Islet of Langerhans (tissue), 1 donor: ENCODE data around the gene FBN2.
A peak's percentile ranks its signal among the peaks of the same experiment; 100 is the strongest.
"Not testable (repeated sequence)": the region's sequence is repeated elsewhere in the genome, so short reads cannot be mapped to it uniquely, and the experiment has no call there.

Source experiments
- FAIRE-seq: peaks from one replicate; lab custom pipeline; 2011; peaks lifted over from hg19 to GRCh38; lab: Jason Lieb, UNC

Gene FBN2

GRCh38 chr5:128534726-128535125 is 3.3 kb downstream of the FBN2 start:
- no peak for FAIRE-seq

- no peak for FAIRE-seq
Observed at GRCh38 chr5:128532776-128533175, 5.3 kb downstream of the FBN2 start.

- no peak for FAIRE-seq
Observed at GRCh38 chr5:128532127-128532526, 5.9 kb downstream of the FBN2 start.

GRCh38 chr5:128528637-128529255 is 9.3 kb downstream of the FBN2 start:
- no peak for FAIRE-seq

DNA sequence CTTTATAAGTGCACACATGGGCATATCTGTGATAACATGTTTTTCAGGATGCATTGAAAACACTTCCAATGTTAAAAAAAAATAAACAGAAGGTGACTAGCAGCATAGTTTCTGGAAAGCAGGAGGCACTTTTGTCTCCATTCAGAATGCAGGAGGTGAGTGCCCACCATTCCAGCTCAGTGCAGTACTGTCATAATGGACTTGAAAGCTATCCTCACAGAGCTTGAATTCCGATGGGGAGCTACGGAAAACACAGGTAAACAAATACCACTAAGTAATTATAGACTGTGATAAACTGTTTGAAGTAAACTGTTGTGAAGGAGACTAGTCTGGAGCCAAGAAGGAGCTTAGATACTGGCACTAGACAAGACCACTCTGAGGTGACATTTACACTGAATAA is 9.9 kb downstream of the FBN2 start:
- no peak for FAIRE-seq

DNA sequence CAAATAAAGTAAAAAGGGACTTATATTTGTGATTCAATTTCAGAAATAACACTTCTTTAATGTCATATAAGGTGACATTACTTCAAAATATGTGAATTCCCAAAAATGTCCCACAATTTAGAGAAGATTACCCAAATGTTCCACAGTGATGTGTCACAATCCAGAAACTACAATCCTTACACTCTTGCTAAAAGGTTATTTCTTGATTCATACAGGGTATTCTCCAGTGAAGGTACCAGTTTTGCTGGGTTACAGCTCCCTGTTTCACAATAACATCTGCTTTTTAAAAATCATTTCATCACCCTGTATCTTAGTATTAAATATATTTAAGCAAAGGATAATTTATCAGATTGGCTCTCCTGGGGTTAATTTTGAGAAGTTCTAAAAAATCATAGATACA is 11.0 kb downstream of the FBN2 start:
- no peak for FAIRE-seq

GRCh38 chr5:128522336-128522735 is 15.7 kb downstream of the FBN2 start:
- FAIRE-seq: no peak

GRCh38 chr5:128519827-128520226 is 18.2 kb downstream of the FBN2 start:
- FAIRE-seq: no peak

DNA sequence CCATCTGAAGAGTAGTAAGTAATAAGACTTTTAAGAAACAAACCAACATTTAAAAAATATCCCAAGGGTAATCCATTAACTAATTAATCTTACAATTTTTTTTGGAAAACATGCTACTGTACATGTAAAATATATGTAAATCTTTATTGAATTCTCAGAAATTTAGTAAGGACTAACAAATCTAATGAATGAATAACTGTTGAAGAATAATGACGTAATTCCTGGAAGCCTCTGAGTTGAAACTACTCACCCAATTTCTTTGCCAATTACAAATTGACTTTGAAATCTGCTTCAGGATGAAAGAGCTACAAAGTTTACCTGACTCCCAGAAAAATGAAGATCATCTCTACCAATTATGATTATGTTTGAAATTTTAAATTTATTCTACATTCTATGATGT is 21.1 kb downstream of the FBN2 start:
- FAIRE-seq: no peak

- no peak for FAIRE-seq
Observed at GRCh38 chr5:128513806-128514205, 24.2 kb downstream of the FBN2 start.

DNA sequence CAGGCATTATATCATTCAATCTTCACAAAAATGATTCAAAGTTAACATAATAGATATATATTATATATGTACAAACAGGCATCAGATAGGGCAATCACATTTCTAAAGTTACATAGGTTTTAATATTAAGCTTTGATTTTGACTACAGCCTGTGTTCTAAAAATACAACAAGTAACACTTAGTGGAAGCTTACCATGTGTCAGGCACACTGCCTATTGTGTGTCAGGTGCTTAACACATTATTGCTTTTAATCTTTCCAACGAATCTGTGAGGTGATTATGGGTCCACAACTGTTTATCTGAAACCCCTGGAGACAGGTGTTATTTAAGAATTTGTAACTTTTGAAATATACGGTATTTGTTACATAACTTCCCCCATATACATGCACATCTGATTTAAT is 25.2 kb downstream of the FBN2 start:
- FAIRE-seq: no peak

- no peak for FAIRE-seq
Observed at GRCh38 chr5:128506643-128507042, 31.4 kb downstream of the FBN2 start.

GRCh38 chr5:128503727-128504126 is 34.3 kb downstream of the FBN2 start:
- not testable (repeated sequence) for FAIRE-seq

GRCh38 chr5:128498844-128499455 is 39.1 kb downstream of the FBN2 start:
- peak; percentile 71 for FAIRE-seq

GRCh38 chr5:128494516-128494915 is 43.5 kb downstream of the FBN2 start:
- no peak for FAIRE-seq

DNA sequence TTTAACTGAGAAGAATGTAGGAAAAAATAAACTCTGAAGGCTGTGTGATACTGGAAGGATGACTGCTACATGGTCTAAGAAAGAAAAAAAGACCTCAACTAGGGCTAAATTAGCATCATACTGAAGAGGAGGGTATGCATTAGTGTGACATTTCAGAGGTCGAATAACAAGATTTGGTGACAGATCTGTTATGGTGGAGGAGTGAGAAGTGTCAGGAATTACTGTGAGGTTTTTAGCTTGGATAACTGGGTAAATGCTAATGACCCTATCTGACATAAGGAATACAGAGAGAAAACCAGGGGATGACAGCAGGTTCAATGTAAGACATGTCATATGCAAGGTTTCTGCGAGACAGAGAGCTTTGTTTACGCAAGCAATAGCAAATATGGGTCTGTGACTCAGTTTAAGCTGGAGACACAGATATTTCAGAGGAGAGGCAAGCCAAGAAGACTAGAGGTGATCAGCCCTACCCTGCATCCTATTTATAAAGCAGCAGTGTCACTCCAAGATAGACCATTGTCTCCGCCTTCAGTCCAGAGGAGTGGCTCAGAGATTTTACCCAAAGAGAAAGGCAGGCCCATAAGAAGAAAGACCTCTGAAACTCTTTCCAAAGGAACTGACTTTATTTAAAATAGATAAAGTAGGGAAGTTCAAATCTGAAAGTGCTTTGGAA is 44.3 kb downstream of the FBN2 start:
- no peak for FAIRE-seq

GRCh38 chr5:128491291-128491690 is 46.8 kb downstream of the FBN2 start:
- FAIRE-seq: no peak

GRCh38 chr5:128490761-128491160 is 47.3 kb downstream of the FBN2 start:
- no peak for FAIRE-seq

DNA sequence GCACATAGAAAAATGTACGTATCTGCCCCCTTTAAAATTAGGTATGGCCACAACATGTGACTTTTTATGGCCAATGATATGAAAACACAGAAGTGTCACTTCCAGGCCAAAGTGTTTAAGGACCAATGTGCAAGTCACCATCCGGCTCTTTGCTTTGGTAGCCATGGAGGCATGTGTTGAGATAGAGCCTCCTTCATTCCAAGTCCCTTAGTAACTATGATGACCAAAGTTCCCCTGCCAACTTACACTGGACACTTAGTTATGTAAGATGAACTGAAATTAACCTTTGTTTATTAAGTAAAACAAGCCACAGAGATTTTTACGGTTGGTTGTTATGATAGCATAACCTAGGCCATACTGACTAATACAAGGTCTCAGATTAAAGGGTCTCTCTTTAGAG is 51.0 kb downstream of the FBN2 start:
- FAIRE-seq: no peak

DNA sequence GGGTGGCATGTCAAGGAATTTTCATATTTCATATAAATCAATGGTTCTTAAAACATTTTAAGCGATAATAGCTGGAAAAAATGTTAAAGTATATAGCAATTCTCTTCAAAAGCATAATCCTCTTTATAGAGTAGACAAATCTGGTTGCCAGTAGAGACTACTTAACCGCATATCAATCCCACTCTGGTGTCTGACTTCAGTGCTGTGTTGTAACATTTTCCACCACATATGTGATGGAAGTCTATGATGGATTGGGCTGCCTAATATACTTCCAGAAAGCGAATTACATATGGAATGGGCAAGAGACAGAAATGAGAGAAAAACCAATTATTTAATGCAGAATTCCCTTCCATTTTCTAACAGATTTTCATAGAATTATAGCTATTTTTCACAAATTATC is 54.3 kb downstream of the FBN2 start:
- FAIRE-seq: no peak

DNA sequence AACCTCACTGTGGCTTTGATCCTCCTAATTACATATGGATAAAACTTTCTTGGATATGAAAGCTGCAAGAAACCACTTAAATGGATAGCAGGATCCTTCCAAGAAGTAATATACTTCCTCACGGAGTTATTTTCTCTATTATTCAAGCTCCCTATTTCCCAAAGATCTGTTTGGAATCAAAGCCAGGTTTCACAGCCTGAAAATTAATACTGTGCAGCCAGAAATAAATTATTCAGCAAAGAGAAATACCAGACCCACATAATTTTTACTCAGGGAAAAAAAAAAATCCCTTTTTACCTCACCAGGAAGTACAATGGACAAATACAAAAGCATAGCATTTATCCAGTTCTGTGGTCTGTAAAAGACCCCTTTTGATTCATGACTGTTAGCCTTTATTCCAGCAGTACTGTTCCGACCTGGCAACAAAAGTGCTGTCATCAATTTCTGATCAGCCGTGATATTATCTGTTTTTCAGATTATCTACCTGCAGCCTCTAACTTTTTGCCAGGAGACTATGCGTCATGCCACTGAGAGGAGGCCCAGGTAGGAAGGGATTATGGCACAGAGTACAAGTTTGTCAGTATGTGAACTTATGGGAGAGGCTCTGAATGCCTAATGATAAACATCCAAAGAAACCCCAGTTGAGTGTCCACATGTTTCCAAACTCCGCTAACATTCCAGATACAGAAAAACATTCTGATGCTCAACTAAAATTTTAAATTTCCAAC is 57.0 kb downstream of the FBN2 start:
- no peak for FAIRE-seq

DNA sequence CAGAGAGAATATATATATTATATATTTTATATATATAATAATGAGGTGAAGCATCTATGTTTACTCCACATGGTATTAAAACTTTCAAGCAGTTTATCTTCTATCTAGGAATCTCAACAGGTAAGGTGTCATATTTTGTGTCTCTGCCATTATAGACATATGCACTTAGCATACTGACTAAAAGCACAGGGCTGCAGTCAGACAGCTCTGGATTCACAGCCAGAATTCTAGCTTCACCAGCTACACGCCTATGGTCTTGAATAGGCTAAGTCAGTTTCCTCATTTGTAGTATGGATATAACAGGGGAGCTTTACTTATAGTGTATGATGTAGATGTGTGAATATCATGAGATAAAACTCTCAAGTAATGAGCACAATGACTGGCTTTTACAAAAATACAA is 57.9 kb downstream of the FBN2 start:
- FAIRE-seq: no peak
